Brain pericyte (primary cell): ENCODE results near the gene APRT.

Source experiments
- DNase-seq: peaks from one replicate; pipeline ENCODE4 v3.0.0-alpha.2; 2012; ENCODE audit warnings: low read depth, low spot score

APRT gene

GRCh38 chr16:88842308-88842756 is 30.6 kb upstream of the APRT start:
- no peak for DNase-seq

- DNase-seq, result no peak
These were observed 30.0 kb upstream of the APRT start for GRCh38 chr16:88841521-88842307.

GRCh38 chr16:88840600-88841215 is 29.0 kb upstream of the APRT start:
- DNase-seq, result no peak

- no peak for DNase-seq
These were observed 28.2 kb upstream of the APRT start for GRCh38 chr16:88839745-88840599.

GRCh38 chr16:88839026-88839529 is 27.4 kb upstream of the APRT start:
- no peak for DNase-seq

GRCh38 chr16:88838566-88838965 is 26.8 kb upstream of the APRT start:
- DNase-seq, result no peak

GRCh38 chr16:88837806-88838205 is 26.1 kb upstream of the APRT start:
- DNase-seq, result no peak

- DNase-seq, result no peak
These were observed 25.1 kb upstream of the APRT start for GRCh38 chr16:88836791-88837190.

- DNase-seq, result no peak
These were observed 24.1 kb upstream of the APRT start for GRCh38 chr16:88835818-88836217.

GRCh38 chr16:88835383-88835782 is 23.7 kb upstream of the APRT start:
- no peak for DNase-seq

GRCh38 chr16:88834670-88835069 is 22.9 kb upstream of the APRT start:
- DNase-seq, result no peak

GRCh38 chr16:88833086-88833485 is 21.4 kb upstream of the APRT start:
- DNase-seq, result no peak

- DNase-seq, result no peak
These were observed 20.1 kb upstream of the APRT start for GRCh38 chr16:88831838-88832237.

GRCh38 chr16:88830783-88831182 is 19.1 kb upstream of the APRT start:
- no peak for DNase-seq

- DNase-seq, result no peak
These were observed 18.5 kb upstream of the APRT start for GRCh38 chr16:88830258-88830657.

GRCh38 chr16:88828711-88829110 is 17.0 kb upstream of the APRT start:
- no peak for DNase-seq

- no peak for DNase-seq
These were observed 16.0 kb upstream of the APRT start for GRCh38 chr16:88827727-88828126.

GRCh38 chr16:88826070-88826840 is 14.5 kb upstream of the APRT start:
- no peak for DNase-seq

GRCh38 chr16:88825146-88825545 is 13.4 kb upstream of the APRT start:
- DNase-seq, result no peak

GRCh38 chr16:88824256-88825077 is 12.7 kb upstream of the APRT start:
- no peak for DNase-seq
